Middle frontal gyrus (tissue), 1 donor: ENCODE measurements around the gene ZNF778.

Experiments
- DNase-seq: peaks from one replicate; pipeline ENCODE4 v3.0.0-alpha.2; 2015; ENCODE audit warnings: low spot score; ENCODE audit errors: extremely low spot score

The ZNF778 gene

DNA sequence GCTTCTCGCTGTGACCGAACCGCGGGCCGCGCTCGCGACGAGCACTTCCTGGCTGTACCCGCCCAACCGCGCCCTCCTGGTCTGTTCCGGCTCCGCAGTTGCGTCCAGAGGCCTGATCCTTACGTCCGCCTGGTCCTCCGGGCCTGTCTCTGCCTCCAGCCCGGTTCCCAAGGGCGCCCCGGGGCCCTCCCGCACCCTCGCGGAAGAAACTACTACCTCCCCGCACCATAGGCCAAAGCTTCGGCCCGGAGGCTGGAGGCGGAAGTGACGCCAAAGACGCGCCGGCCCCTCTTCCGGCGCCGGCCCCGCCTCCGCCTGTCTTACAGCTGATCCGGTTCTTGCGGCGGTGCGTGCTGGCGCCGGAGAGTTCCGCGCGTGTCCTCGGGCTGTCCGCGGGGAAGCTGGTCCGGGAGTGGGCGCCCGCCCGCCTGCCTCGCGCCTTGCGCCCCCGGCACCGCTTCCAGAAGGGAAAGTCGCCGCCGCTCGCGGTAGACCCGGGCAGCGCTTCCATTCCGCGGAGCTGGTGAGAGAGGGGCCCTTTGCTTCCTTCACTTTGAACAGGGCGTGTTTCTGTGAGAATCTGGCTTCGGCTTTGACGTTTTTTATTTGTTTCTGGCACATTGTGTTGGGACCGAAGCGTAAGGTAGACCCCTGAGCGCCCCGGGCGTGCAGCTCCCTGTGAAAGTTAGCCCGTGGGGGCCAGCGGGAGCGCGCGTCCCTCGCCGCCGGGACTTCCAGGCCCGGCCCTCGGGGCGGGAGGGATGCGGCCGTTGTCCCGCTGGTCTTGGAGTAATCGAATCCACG is at the start of gene ZNF778:
TSS of gene ZNF778 (plus strand) at position 316 of the 804 bp plus-strand sequence. CDS start 3,425 bp downstream, outside the sequence.
- DNase-seq = peak; percentile 82

DNA sequence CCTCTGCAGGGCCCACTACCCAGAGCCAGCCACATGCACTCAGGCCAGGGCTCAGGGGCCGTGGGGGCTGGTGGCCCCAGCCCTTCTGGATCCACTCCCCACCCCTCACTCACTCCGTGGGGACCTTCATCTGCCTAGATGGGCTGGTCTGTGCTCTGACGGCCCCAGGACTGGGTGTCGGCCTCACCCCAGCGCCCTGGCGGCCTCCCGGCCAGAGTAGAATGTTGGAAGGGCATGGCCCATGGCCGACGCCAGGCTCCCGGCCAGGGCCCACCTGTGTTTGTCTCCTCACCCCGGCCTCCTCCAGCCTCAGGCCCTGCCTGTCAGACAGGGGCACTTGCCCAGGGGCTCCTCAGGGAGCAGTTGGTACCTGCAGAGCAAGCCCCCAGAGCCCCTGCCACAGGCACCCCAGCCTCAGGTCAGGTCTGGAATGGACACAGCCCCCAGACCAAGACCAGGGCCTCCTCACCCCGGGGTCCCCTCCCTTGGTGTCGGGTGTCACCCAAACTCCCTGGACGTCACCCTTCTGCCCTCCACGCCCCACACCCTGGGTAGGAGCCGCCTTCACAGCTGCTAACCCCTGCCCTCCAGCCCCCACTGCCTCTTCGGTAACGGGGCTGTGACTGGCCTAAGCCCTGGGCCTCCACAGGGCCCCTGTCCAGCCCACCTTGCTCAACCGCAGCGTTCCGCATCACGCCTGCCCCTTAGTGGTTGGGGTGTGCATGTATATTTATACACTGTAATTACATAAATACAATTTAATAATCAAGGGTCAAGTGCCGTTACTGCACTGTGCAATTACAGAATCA is 48.9 kb upstream of the ZNF778 start:
- DNase-seq = no peak

DNA sequence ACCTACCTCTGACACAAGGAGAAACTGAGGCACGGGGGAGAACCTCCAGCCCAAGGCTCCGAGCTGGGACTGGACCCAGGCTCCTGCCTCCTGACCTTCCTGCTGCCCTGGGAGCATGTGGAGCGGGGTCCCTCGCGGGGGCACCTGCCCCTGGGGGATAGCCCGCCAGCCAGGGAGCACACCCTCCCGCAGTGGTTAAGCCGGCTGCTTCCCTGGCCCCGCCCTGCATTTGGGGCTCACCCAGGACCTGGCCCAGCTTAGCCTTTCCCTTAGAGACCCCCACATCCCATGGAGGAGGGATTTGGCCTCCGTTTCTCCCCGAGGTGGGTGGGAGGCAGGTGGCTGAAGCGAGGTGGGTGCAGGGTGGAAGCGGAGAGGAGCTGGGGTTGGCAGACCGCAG is 47.7 kb upstream of the ZNF778 start:
- no peak for DNase-seq

DNA sequence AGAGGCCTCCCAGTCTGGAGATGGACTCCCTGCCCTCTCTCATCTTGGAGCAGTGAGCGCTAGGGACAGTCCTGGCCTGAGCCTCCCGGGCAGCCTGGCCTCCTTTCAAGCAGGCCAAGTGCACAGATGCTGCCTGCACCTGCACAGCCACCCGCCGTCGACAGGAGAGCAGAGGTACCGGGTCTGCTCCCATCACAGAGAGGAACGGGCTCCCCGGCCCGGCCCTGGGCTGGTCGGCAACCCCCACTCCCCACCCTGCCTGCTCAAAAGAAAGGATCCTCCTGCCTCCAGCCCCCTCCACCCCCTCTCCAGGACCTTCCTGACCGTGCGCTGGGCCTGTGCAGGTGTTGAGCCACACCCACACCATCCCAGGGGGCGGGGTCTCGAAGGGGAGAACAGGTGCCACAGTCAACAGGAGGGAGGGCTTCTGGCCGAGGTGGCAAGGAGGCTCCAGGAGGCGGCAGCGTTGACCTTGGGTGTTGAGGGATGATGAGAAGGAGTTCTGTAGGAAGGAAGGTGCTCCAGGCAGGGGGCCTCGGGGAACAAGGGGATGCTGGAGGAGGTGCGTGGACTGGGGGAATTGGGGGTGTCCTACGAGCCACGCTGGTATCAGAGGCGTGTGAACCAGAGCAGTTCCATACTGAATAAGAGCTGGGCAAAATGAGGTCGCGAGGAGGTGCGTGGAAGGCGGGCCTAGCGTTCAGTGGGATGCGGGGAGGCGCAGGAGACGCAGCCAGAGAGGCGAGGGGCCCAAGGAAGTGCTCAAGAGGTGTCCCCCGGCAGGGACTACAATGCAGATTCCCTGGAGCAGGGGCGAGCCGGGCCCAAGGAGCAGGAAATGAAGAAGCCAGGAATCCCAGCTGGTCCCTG is 46.9 kb upstream of the ZNF778 start:
- DNase-seq = no peak

DNA sequence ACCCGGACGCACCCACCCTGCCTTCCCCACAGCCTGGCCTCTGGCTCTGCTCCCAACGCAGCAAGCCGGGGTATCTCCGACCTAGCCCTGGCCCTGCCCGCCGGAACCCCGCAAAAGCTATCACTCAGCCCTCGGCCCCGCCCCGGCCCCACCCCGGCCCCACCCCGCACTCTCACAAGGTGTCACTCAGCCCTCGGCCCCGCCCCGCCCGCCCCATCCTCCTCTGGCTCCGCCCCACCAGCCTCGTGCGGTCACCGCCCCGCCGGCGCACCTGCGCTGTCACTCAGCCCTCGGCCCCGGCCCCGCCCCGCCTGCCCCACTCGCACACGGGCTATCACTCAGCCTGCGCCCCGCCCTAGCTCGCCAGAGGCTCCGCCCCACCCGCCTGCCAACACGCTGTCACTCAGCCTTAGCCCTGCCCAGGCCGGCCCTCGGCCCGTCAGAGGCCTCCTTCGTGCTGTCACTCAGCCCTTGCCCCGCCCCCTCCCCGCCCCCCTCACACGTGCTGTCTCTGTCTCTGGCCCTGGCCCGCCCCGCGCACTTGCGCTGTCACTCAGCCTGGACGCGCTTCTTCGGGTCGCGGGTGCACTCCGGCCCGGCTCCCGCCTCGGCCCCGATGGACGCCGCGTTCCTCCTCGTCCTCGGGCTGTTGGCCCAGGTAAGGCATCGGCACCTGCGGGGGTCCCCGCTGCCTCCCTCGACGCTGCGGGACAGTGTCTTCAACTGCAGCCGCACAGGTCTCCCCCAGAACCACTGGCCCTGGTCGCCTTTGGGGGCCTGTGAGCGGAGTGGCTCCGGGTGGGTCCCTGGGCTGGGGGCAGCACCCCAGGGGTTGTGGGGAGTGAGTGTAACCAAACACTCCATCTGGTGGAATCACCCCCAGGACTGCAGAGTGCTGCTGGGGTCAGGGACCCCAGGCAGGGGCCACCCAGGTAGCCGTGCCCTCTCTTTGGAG is 46.0 kb upstream of the ZNF778 start, which contains the start of gene CDH15:
TSS of gene CDH15 (plus strand) at position 533 of the 955 bp plus-strand sequence. CDS start at position 617, 84 bp downstream.
- DNase-seq = peak; percentile 56

DNA sequence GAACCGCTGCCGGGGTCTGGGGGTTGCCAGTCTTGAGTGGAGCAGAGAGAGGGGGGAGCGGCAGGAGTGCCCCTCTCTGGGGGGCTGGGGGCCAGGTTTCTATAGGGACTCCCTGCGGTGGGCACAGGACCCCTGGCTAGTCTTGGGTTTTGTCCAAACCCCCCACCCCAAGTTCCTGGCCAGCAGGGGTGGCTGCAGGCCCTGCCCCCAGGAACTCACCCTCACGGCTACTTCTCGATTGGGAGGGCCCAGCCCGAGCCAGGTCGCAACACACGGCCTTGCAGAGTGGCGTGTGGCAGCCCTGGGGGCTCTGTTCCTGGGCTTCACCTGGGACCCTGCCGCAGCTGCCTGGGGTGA is 45.4 kb upstream of the ZNF778 start:
- DNase-seq = no peak

DNA sequence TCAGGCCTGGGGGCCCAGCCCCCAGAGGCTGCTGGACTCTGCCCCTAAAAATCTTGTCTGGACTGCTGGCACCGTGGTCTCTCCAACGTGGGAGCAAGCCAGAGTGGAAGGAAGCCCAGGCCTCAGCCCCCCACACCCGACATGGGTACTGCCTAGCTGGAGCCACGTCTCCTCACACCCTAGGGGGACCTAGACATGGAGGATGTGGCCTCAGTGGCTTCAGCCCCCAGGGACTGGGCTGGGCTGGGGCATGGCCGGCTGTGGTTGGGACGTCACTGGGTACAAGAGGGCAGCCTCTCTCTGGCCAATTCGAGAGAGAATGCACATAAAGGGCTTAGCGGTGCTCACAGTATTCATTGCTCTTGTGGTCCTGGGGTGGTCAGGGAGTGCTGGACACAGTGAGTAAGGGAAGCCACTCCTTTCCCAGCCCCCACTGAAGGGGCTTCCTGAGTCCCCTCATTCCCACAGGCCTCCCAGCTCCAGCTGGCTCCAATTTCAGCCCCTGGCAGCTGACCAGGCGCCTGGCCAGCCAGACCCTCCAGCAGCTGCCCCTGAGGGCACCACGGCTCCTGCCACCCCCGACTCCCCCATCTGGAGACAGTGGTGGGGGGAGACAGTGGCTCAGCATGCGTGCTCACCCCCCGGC is 44.9 kb upstream of the ZNF778 start:
- DNase-seq = no peak

DNA sequence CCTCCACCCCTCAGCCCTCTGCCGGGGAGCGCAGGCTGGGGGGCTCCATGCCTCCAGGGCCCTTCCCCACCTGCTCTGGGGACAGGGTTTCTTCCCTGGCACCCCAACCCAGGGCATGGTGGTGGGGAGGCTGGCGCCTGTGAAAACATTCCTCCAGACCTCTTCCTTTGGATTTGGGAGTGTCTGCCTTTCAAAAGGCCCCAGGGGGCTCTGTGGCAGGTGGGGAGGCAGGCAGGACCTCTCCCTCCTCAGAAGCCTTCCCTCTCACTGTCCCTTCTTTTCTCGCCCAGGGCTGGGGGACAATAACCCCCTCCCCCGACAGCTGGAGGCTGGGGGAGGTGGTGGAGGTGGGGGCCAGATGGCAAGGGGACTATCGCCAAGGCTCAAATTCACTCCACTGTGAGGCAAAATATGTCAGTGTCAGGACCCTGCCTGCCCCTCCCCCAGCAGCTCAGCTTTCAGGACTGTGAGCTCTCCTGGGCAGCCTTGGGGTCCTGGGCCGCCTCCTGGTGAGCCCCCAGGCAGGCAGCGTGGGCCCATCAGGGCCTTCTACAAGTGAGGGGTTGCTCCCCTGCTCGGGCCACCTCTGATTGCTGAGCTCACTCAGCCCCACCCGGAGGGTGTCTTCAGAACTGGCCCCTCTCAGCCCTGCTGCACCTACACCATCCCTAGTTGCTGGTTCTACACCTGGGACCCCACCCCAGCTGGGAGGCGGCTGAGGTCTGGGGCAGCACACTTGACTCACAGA is 44.2 kb upstream of the ZNF778 start:
- no peak for DNase-seq

DNA sequence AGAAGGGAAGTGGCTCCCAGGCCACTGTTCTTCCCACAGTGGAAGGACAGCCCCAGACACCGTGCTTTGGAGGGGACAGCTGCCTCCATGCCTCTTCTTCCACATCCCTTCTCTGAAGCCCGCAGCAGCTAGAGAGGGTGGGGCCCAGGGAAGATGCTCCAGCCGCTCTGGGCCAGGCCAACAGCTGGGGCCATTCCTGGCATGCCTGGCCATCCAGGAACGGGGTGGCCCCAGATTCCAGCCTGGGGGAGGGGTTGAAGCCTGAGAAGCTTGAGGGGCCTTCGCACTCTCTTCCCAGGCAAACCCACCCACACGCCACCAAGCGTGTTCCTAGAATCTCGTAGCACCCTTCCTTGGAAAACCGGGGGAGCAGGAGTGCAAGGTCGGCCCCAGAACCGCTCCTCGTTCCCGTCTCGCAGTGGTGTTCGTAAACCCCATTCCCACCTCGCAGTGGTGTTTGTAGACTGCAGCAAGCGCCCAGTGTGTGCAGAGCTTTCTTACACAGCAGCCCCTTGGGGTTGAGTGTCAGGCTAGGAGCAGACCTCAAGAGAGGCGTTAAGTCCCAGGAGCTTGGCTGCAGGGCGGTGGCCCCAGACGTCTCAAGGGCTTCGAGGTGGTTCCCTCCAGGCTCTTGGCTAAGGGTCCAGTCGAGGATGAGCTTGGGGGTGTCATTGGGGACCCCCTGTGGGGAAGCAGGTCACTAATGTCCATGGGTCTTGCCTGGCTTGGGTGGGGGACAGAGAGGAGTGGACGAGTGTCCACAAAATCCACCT is 43.3 kb upstream of the ZNF778 start:
- no peak for DNase-seq

DNA sequence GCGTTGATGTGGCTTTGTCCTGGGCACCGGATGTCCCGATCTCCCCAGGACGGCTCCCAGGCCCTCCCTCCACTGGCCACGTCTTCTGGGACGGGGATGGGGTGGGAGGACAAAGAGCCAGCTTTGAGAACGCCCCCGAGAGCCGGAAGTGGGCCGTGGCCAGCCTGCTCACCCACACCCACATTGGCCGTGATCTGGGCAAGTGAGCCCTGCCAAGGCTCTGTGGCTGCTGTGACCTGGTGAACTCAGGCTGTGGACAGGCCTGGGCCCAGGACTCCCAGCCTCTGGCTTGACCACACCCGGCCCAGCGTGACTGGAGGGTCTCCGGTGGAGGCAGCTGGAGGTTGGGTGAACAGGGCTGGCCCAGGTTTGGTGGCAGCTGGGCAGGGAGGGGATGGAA is 42.6 kb upstream of the ZNF778 start:
- no peak for DNase-seq

DNA sequence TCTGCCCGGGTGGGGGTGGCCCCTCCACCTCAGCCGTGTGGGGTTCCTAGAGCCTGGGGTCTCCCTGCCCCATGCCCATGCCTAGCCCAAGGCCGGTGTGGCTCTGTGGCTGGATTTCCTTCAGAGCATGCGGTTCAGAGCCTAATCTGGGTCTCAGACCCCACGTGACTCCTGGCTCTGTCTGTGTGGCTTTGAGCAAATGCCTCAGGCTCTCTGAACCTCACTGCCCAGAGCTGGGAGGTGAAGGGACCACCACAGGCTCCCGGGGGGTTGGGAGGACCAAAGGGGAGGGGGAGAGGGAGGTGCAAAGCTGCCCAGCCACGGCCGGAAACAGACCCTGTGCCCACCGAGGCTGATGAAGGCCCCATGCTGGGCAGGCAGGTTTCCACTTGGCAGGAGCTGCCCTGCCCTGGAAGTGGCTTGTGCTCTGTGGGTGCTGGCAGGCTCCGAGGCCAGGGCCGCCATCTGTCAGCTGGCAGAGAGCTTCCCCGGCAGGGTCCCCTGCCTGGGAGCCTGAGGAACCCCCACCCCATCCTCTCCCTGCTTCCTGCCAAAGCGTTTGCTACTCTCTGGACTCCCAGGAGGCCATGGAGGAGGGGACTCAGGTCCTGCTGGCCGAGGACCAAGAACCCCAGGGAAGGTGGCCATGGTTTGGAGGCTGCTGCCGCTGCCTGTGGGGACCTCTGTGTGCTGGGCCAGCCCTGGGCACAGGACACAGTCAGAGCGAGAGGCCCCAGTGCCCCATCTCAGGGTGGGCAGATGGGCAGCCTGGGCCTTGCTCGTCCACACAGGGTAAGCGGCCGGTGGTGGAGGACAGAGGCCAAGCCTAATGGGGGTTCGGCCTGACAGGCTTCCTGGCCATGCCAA is 42.0 kb upstream of the ZNF778 start:
- DNase-seq = no peak

DNA sequence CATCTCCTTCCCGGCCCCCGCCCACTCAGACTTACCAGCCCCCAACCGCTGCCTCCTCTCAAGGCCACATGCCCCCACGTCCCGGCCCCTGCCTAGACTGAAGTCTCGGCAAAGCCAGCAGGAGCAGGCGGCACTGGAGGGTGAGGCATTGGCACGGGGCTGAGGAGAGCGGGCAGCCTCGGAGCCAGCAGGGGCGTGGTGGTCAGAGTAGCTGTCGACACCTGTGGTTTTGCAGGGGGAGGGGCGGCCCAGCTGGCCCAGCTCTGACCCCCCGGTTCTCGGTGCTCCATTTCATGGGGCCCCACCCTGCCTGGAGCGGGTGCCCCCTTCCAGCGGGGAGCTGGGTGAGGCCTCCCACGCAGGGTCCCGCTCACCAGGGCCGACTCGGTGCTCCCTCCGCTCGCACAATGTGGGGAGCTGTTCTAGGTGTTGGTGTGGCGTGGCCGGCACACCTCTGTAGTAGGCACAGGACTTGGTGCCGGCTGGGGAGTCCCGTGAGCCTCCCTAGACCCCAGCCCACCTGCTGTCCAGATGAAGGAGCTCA is 41.3 kb upstream of the ZNF778 start:
- no peak for DNase-seq

DNA sequence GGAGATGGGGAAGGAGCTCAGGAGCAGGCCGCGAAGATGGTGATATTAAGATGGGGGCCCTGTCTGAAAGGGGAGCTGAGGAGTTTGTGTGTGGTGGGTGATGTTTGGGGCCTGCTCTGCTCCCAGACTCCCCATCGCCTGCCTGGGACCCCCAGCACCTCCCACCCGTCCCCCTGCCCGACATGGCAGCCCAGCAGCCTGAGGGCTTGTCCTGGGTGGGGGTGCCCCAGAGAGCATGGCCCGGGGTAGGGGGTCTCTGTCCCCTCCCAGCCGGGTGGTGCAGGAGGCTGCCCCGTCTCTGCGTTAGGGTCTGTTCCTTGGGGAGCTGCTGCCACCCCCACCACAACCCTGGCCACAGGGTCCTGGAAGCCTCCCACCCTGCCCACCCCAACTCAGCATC is 40.8 kb upstream of the ZNF778 start:
- DNase-seq = no peak

DNA sequence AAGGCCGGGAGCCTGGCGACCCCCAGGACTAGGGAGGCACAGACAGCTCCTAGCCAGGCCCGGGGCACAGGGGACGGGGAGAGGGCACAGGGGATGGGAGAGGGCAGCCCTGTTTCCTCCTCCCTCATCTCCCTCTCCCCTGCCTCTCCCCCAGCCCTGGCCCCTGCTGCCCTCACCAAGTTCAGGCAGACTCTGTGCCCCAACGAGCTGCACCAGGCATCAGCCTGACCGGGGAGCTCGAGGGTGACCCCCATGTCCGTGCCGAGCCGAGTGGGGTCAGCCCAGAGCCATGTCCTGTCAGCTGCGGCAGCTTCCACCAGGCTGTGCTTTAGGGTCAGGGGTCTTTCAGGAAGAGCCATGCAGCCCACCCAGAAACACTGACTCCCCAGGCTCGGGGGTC is 40.0 kb upstream of the ZNF778 start:
- no peak for DNase-seq

DNA sequence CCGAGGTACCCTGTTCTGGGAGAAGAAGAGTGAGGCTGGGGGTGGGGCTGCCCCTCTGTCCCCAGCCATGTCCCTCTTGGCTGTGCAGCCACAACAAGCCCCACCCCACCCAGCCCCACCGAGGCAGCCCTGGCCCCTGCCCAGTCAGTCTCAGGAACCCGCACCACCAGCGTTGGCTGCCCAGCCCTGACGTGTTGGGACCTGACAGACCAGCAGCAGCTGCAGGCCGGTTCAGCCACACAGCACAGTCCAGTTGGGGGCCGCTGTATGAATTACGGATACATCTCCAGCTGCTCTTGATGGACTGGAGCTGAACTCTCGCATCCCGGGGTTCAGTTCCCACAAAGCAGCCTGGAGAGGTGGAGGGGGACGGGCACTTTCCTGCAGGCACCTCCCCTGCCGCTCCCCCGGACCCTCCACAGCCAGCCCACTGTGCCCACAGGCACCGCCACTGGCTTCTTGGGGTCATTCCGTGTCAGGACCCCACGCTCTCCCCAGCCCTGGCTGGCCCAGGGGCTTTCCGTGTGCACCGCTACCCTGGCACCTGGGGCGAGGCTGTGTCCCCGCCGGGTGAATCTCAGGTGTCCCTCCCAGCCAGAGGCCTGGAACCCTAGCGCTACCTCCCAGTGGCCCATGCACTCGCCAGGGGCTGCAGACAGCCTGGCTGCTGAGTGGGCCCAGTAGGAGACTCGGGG is 38.9 kb upstream of the ZNF778 start:
- no peak for DNase-seq

DNA sequence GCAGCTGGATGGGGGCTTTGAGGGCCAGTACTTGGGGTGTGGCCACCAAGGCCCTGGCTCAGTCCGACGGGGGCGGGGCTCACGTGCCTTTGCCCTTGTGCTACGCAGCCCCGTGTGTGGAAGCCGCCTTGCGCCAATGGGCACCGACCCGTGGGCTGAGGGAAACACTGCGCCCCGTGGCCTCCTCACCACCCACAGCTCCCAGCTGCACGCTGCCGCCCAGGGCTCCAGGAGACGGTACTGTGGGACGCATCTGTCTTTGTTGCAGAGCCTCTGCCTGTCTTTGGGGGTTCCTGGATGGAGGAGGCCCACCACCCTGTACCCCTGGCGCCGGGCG is 38.4 kb upstream of the ZNF778 start:
- DNase-seq = no peak
